D721Med (cell line): ENCODE measurements around the gene PLCB1.
A peak's percentile ranks its signal among the peaks of the same experiment; 100 is the strongest.

Experiments
- DNase-seq: peaks from one replicate; pipeline ENCODE4 v3.0.0; 2011; ENCODE audit warnings: low spot score; ENCODE audit not compliant: insufficient read length
- FAIRE-seq: peaks from 2 replicates; lab custom pipeline; 2011; peaks lifted over from hg19 to GRCh38; lab: Jason Lieb, UNC
- TF ChIP-seq, protein P1 (sequence below): IDR thresholded peaks from 2 replicates; pipeline ENCODE4 v1.5.1; 2012; ENCODE audit warnings: mild to moderate bottlenecking, control low read depth; ENCODE audit not compliant: insufficient read depth; ENCODE audit errors: missing control alignments

PLCB1 gene

DNA sequence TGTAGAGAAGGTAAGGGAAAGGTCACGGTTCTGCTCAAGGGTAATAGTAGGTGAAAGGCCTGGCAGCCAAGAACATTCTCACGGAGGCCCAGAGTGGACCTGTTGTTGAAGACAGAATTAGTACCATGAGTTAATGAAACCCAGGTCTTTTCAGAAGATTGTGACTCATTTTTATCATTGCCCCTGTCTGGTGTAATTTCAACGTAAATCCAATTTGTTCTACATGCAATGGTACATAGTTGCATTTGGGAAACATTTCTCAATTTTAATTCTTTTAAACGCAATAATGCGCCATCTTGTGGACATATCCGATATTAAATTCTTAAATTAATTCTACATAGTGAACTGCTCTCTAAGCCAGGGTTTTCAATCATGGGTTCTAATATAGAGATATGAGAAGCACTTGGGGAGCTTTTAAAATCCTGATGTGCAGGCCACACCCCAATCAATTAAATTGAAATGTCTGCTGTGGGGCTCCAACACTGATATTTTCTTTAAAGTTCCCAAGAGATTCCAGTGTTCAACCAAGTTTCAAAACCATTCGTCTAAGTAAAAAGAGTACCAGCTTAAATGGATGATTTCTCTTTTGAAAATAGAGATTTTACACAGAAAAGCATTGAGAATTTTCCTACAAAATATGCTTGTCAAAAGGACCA, 257.4 kb downstream of the PLCB1 start:
- TF ChIP-seq, protein P1, sequence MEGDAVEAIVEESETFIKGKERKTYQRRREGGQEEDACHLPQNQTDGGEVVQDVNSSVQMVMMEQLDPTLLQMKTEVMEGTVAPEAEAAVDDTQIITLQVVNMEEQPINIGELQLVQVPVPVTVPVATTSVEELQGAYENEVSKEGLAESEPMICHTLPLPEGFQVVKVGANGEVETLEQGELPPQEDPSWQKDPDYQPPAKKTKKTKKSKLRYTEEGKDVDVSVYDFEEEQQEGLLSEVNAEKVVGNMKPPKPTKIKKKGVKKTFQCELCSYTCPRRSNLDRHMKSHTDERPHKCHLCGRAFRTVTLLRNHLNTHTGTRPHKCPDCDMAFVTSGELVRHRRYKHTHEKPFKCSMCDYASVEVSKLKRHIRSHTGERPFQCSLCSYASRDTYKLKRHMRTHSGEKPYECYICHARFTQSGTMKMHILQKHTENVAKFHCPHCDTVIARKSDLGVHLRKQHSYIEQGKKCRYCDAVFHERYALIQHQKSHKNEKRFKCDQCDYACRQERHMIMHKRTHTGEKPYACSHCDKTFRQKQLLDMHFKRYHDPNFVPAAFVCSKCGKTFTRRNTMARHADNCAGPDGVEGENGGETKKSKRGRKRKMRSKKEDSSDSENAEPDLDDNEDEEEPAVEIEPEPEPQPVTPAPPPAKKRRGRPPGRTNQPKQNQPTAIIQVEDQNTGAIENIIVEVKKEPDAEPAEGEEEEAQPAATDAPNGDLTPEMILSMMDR: peak; percentile 51
- DNase-seq: no peak
- FAIRE-seq: no peak

DNA sequence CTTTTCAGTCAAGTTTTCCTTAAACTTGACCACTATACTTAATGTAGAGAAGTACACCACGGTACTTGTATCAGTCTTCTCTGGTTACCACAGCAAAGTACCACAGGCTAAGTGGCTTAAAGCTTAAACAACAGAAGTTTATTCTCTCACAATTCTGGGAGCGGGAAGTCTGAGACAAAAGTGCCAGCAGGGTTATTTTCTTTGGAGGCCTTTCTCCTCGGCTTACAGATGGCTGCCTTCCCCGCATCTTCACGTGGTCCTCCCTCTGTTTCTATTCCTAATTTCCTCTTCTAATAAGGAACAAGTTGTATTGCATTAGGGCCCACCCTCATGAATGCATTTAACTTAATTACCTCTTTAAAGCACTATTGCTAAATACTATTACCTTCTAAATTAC, 258.0 kb downstream of the PLCB1 start:
- FAIRE-seq: no peak
- TF ChIP-seq, protein P1: no peak
- no peak for DNase-seq

DNA sequence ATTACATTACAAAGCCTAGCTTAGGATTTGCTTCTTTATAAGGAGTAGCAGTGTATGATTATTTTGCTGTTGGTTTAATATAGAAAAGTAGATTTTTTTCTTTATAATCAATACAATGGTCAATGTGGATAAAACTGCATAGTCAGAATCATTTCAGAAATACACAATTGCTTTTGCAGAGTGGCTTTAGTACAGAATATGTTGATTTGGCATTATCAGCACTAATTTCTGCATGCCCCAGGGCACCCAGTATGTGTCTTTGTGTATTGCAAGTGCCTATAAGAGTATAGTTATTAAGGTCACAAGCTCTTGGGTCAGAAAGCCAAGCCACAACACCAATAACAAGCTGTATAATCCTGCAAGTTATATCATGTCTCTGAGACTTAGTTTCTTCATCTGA, 258.4 kb downstream of the PLCB1 start:
- DNase-seq: no peak
- TF ChIP-seq, protein P1: no peak
- FAIRE-seq: no peak

DNA sequence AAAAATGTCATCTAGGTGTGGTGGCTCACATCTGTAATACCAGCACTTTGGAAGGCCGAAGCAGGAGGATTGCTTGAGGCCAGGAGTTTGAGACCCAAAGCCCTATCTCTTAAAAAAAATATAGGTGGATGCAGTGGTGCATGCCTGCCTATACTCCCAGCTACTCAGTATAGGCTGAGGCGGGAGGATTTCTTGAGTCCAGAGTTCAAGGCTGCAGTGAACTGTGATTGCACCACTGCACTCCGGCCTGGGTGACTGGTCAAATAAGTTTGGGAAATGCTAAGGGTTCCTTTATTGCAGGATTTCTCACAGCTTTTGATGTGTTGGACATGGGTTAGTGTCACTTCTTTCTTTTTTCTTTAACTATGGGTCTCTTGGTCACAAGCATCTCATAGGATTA, 261.3 kb downstream of the PLCB1 start:
- TF ChIP-seq, protein P1: no peak
- no peak for DNase-seq
- FAIRE-seq: no peak

DNA sequence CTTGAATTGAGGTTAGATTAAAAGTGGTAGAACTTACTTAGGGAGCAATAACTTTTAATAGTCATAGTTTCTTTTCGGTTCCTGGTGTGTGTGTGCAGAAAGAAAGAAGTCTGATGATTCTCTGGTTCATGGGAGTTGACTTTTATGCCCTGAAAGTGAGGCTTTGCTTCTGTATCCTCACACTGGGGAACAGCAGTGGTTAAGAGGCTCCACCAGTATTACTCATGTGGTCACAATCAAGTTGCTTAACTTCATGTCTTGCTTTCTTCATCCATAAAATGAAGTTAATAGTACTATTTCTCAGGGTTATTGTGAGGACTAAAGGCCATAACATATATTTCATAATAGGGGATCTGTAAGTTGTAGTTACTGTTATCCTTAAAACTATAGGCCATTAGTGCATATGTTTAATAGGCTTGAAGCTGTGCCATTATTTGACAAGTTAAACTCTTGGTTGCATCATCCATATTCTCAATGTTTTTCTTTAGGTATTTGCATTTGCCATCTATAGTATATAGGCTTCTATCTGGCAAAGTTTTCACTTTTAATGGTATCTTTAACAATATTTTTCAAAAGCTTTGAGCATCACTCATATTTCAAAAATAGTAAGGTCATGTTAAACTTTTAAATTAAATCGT, 262.4 kb downstream of the PLCB1 start:
- DNase-seq: no peak
- FAIRE-seq: no peak
- TF ChIP-seq, protein P1: no peak

DNA sequence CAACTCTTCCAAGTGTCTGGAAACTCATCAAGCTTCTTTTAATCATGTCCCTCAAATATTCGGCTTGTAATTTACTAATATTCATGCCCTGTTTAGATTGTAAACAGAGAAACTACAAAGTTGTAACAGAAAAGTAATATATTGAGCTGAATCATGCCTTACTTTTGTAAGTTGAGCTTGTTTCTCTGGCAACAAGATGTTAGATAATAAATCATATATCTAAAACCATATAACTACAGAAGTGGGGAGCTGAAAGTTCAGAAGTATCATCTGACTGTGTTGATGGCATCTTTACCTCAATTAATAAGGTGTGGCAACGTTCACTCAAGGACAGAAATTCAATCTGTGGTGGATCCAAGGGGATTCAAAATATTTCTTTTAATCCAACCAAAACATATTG, 263.9 kb downstream of the PLCB1 start:
- no peak for DNase-seq
- TF ChIP-seq, protein P1: no peak
- FAIRE-seq: no peak
